Neural cell (in vitro differentiated cells): ENCODE measurements around the gene TFB2M.

ENCODE experiments used
- EP300 ChIP-seq: fragments of 450-650 bp; conservative IDR thresholded peaks from 2 replicates; pipeline ENCODE4 v1.6.1; 2014; ENCODE audit warnings: antibody characterized with exemption, mild to moderate bottlenecking, moderate library complexity; ENCODE audit not compliant: poor library complexity, severe bottlenecking
- TAF1 ChIP-seq: IDR thresholded peaks from 2 replicates; pipeline ENCODE4 v1.6.1; 2012; ENCODE audit warnings: low read depth
- TF ChIP-seq, protein P1 (sequence below): IDR thresholded peaks from 2 replicates; pipeline ENCODE4 v1.6.1; 2012; ENCODE audit warnings: borderline replicate concordance

DNA sequence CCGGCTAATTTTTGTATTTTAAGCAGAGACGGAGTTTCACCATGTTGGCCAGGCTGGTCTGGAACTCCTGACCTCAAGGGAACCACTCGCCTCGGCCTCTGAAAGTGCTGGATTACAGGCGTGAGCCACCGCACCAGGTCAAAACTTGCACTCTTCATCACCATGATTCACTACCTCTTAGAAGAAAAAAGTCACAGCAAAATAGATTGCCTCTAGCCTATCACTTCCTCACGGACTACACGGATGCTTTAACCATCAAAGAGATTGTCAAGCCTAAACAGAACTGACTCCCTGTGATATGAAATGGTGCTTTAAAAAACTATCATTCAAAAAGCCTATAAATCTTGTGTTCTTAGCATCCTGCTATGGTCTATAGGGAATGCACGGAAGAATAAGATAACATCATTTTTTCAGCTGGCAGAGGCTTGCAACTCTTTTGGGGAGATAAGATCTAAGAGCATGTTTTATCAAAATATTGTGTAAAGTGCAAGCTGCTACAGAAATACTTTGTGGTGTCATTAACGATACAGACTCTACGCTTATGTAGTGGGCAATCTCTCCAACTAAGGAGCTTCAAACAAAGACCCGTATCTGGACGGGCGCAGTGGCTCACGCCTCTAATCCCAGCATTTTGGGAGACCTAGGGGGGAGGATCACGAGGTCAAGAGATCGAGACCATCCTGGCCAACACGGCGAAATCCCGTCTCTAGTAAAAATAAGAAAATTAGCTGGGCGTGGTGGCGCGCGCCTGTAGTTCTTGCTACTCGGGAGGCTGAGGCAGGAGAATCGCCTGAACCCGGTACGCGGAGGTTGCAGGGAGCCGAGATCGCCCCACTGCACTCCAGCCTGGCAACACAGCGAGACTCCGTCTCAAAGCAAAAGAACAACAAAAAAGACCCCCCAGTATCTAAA is 966 bp downstream of the TFB2M start:
- TF ChIP-seq TAF1 (no peak), EP300 (no peak)
- TF ChIP-seq, protein P1, sequence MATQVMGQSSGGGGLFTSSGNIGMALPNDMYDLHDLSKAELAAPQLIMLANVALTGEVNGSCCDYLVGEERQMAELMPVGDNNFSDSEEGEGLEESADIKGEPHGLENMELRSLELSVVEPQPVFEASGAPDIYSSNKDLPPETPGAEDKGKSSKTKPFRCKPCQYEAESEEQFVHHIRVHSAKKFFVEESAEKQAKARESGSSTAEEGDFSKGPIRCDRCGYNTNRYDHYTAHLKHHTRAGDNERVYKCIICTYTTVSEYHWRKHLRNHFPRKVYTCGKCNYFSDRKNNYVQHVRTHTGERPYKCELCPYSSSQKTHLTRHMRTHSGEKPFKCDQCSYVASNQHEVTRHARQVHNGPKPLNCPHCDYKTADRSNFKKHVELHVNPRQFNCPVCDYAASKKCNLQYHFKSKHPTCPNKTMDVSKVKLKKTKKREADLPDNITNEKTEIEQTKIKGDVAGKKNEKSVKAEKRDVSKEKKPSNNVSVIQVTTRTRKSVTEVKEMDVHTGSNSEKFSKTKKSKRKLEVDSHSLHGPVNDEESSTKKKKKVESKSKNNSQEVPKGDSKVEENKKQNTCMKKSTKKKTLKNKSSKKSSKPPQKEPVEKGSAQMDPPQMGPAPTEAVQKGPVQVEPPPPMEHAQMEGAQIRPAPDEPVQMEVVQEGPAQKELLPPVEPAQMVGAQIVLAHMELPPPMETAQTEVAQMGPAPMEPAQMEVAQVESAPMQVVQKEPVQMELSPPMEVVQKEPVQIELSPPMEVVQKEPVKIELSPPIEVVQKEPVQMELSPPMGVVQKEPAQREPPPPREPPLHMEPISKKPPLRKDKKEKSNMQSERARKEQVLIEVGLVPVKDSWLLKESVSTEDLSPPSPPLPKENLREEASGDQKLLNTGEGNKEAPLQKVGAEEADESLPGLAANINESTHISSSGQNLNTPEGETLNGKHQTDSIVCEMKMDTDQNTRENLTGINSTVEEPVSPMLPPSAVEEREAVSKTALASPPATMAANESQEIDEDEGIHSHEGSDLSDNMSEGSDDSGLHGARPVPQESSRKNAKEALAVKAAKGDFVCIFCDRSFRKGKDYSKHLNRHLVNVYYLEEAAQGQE = no peak
